ENCODE data around the gene NCKAP1. TPM values are rescaled to one million over a fixed set of nuclear protein-coding genes. Genes with fewer than 3 reads are reported as not detected.

The NCKAP1 gene
- total and polyA plus RNA-seq, 10 of the 15 experiments (the other 5 are each of a cell fraction or from before 2014, with no cell fraction given) = 0.11 to 1.5 (median 0.52) TPM

DNA sequence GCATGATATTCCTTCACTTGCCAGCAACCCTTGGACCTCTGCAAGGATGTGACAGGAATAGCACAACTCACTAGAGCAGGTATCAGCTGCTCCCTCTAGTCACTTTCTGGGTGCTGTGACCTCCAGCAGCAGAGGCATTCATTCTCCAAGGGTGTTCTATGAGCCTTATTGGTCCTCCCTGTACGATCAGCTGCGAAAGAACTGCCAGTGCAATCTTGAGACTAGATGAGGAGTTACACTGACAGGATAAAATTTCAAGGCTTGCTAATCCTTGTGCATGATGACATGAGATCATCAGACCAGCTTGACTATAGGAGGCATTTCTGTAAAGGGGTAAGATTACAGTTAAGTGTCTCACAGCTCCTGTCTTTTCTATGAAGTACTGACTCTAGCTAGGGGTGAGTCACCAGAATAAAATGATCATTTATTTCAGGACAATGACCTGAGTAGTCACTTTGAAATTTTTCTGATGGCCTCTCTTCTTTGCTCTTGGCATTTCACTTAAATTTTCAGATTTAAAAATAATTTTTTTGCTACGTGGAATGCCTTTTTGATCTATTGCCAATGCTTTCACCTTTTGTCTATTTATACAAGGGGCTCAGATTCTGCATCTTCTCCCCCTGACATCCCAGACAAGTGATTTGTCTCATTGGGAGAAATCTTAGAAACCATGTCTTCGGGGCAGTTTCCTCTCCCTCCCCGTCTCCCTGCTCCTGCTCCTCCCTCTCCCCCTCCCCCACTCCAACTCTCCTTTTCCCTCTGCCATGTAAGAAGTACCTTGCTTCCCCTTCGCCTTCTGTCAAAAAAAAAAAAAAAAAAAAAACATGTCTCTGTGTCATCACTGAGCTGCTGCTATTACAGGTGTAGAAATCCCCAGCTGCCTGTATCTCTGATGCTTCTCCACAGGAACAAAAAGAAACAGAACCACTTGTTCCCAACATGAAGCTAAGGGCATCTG lies 122.6 kb downstream of the NCKAP1 start (continued):
- no peak for TF ChIP-seq TARDBP (IDR thresholded peaks at IDR 0.05; ENCODE audit: borderline replicate concordance)
- TF ChIP-seq, protein P1, sequence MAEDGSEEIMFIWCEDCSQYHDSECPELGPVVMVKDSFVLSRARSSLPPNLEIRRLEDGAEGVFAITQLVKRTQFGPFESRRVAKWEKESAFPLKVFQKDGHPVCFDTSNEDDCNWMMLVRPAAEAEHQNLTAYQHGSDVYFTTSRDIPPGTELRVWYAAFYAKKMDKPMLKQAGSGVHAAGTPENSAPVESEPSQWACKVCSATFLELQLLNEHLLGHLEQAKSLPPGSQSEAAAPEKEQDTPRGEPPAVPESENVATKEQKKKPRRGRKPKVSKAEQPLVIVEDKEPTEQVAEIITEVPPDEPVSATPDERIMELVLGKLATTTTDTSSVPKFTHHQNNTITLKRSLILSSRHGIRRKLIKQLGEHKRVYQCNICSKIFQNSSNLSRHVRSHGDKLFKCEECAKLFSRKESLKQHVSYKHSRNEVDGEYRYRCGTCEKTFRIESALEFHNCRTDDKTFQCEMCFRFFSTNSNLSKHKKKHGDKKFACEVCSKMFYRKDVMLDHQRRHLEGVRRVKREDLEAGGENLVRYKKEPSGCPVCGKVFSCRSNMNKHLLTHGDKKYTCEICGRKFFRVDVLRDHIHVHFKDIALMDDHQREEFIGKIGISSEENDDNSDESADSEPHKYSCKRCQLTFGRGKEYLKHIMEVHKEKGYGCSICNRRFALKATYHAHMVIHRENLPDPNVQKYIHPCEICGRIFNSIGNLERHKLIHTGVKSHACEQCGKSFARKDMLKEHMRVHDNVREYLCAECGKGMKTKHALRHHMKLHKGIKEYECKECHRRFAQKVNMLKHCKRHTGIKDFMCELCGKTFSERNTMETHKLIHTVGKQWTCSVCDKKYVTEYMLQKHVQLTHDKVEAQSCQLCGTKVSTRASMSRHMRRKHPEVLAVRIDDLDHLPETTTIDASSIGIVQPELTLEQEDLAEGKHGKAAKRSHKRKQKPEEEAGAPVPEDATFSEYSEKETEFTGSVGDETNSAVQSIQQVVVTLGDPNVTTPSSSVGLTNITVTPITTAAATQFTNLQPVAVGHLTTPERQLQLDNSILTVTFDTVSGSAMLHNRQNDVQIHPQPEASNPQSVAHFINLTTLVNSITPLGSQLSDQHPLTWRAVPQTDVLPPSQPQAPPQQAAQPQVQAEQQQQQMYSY (CRISPR knock-in tag; IDR thresholded peaks at IDR 0.05) = no peak
- no peak for TF ChIP-seq SMC3 (IDR thresholded peaks at IDR 0.05; ENCODE audit: borderline replicate concordance, low read length)
- no peak for TF ChIP-seq GATAD2B (conservative IDR thresholded peaks at IDR 0.05; ENCODE audit: low read depth)
- TF ChIP-seq, protein P2, sequence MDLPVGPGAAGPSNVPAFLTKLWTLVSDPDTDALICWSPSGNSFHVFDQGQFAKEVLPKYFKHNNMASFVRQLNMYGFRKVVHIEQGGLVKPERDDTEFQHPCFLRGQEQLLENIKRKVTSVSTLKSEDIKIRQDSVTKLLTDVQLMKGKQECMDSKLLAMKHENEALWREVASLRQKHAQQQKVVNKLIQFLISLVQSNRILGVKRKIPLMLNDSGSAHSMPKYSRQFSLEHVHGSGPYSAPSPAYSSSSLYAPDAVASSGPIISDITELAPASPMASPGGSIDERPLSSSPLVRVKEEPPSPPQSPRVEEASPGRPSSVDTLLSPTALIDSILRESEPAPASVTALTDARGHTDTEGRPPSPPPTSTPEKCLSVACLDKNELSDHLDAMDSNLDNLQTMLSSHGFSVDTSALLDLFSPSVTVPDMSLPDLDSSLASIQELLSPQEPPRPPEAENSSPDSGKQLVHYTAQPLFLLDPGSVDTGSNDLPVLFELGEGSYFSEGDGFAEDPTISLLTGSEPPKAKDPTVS (IDR thresholded peaks at IDR 0.05; ENCODE audit: low read depth, low read length) = no peak
- TF ChIP-seq, protein P3, sequence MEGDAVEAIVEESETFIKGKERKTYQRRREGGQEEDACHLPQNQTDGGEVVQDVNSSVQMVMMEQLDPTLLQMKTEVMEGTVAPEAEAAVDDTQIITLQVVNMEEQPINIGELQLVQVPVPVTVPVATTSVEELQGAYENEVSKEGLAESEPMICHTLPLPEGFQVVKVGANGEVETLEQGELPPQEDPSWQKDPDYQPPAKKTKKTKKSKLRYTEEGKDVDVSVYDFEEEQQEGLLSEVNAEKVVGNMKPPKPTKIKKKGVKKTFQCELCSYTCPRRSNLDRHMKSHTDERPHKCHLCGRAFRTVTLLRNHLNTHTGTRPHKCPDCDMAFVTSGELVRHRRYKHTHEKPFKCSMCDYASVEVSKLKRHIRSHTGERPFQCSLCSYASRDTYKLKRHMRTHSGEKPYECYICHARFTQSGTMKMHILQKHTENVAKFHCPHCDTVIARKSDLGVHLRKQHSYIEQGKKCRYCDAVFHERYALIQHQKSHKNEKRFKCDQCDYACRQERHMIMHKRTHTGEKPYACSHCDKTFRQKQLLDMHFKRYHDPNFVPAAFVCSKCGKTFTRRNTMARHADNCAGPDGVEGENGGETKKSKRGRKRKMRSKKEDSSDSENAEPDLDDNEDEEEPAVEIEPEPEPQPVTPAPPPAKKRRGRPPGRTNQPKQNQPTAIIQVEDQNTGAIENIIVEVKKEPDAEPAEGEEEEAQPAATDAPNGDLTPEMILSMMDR (IDR thresholded peaks at IDR 0.05 in 2 of 3, conservative IDR thresholded peaks at IDR 0.05 in 1 of 3; ENCODE audit: control insufficient read depth in 2 of 3, extremely low read depth in 1 of 3, insufficient read depth in 1 of 3, low read depth in 3 of 3, low read length in 3 of 3) = no peak
- TF ChIP-seq, protein P4, sequence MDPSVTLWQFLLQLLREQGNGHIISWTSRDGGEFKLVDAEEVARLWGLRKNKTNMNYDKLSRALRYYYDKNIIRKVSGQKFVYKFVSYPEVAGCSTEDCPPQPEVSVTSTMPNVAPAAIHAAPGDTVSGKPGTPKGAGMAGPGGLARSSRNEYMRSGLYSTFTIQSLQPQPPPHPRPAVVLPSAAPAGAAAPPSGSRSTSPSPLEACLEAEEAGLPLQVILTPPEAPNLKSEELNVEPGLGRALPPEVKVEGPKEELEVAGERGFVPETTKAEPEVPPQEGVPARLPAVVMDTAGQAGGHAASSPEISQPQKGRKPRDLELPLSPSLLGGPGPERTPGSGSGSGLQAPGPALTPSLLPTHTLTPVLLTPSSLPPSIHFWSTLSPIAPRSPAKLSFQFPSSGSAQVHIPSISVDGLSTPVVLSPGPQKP (IDR thresholded peaks at IDR 0.05; ENCODE audit: low read depth, low read length) = no peak
- TF ChIP-seq TCF7 (IDR thresholded peaks at IDR 0.05; ENCODE audit: borderline replicate concordance) = no peak
